NCI-H1436 (cell line): ENCODE results near the gene CD8A.
"Not testable (repeated sequence)": the region's sequence is repeated elsewhere in the genome, so short reads cannot be mapped to it uniquely, and the experiment has no call there.

Source experiments
- DNase-seq: peaks from one replicate; lab custom pipeline; 2025; lab: John Stamatoyannopoulos, UW

CD8A gene

GRCh38 chr2:86790676-86791572 lies at the start of gene CD8A:
Gene CD8A, minus strand, starts transcription at chr2:86790913. Its CDS starts 88 bp downstream, at chr2:86790825.
- DNase-seq = no peak

GRCh38 chr2:86839871-86840548 lies 49.3 kb upstream of the CD8A start:
- DNase-seq = not testable (repeated sequence)

- not testable (repeated sequence) for DNase-seq
Measured at GRCh38 chr2:86839455-86839854, 48.7 kb upstream of the CD8A start.

- not testable (repeated sequence) for DNase-seq
Measured at GRCh38 chr2:86837714-86838113, 47.0 kb upstream of the CD8A start.

GRCh38 chr2:86836915-86837695 lies 46.4 kb upstream of the CD8A start:
- DNase-seq = not testable (repeated sequence)

- not testable (repeated sequence) for DNase-seq
Measured at GRCh38 chr2:86835548-86835889, 44.8 kb upstream of the CD8A start.

GRCh38 chr2:86833315-86833714 lies 42.6 kb upstream of the CD8A start:
- DNase-seq = no peak

GRCh38 chr2:86832334-86833096 lies 41.8 kb upstream of the CD8A start:
- no peak for DNase-seq

- DNase-seq = no peak
Measured at GRCh38 chr2:86831537-86831936, 40.8 kb upstream of the CD8A start.

- no peak for DNase-seq
Measured at GRCh38 chr2:86826951-86827350, 36.2 kb upstream of the CD8A start.

GRCh38 chr2:86825693-86826381 lies 35.1 kb upstream of the CD8A start:
- no peak for DNase-seq

- no peak for DNase-seq
Measured at GRCh38 chr2:86825036-86825692, 34.5 kb upstream of the CD8A start.

- no peak for DNase-seq
Measured at GRCh38 chr2:86822668-86823345, 32.1 kb upstream of the CD8A start.

- no peak for DNase-seq
Measured at GRCh38 chr2:86821842-86822241, 31.1 kb upstream of the CD8A start.

GRCh38 chr2:86821306-86821705 lies 30.6 kb upstream of the CD8A start:
- no peak for DNase-seq

- no peak for DNase-seq
Measured at GRCh38 chr2:86818957-86819356, 28.2 kb upstream of the CD8A start.

GRCh38 chr2:86818114-86818801 lies 27.5 kb upstream of the CD8A start:
- no peak for DNase-seq

- no peak for DNase-seq
Measured at GRCh38 chr2:86815611-86816010, 24.9 kb upstream of the CD8A start.

- no peak for DNase-seq
Measured at GRCh38 chr2:86809481-86810121, 18.9 kb upstream of the CD8A start.
